Right lobe of liver (tissue), 6 donors: ENCODE measurements around the gene PRPF38B. TPM values are rescaled to one million over a fixed set of nuclear protein-coding genes. Genes with fewer than 3 reads are reported as not detected.
"Not testable (repeated sequence)": the region's sequence is repeated elsewhere in the genome, so short reads cannot be mapped to it uniquely, and the experiment has no call there.

ENCODE experiments used
- ATAC-seq, 4 donors: fragments of 200-7000 bp; cut with Tn5 transposase; one replicate each; pipeline ENCODE4 v1.9.1; 2020; ENCODE audit warnings: mild to moderate bottlenecking in 4 of 4, moderate library complexity in 4 of 4
- DNase-seq, 3 donors: peaks; one replicate each; pipeline ENCODE4 v3.0.0-alpha.2; 2020
- H3K27ac ChIP-seq, 3 donors: fragments of 200-600 bp; one replicate each; pipeline ENCODE4 v1.8.0; 2022
- H3K27me3 ChIP-seq, 2 donors: fragments of 200-600 bp; one replicate each; pipeline ENCODE4 v1.8.0; 2022
- H3K36me3 ChIP-seq, 4 donors: fragments of 200-600 bp; sonication (generic) in 1 of 4; one replicate each; pipeline versions ENCODE4 v1.5.1 to v1.8.0; 2017 to 2022; ENCODE audit warnings: control low read depth in 1 of 4
- H3K4me1 ChIP-seq, 4 donors: fragments of 200-600 bp; sonication (generic) in 1 of 4; one replicate each; pipeline versions ENCODE4 v1.5.1 to v1.8.0; 2017 to 2022; ENCODE audit warnings: control low read depth in 1 of 4
- H3K4me3 ChIP-seq, 3 donors: fragments of 200-600 bp; one replicate each; pipeline ENCODE4 v1.8.0; 2022
- H3K9me3 ChIP-seq, 4 donors: fragments of 200-600 bp; sonication (generic) in 1 of 4; one replicate each; pipeline versions ENCODE4 v1.5.1 to v1.8.0; 2017 to 2022; ENCODE audit warnings: control low read depth in 1 of 4
- CTCF ChIP-seq, 4 donors: fragments of 200-600 bp in 3 of 4; fragments of 450-650 bp in 1 of 4; IDR thresholded peaks; one replicate each; pipeline versions ENCODE4 v1.5.1 to v1.8.0; 2016 to 2022; ENCODE audit warnings: antibody characterized with exemption in 4 of 4, mild to moderate bottlenecking in 2 of 4
- POLR2A ChIP-seq: fragments of 450-650 bp; IDR thresholded peaks from one replicate; pipeline ENCODE4 v1.6.1; 2017; ENCODE audit warnings: antibody characterized with exemption, mild to moderate bottlenecking
- WGBS: methylation state at CpG from one replicate; pipeline ENCODE4 v1.1.6; 2018; ENCODE audit warnings: low coverage, low lambda C conversion rate; ENCODE audit not compliant: insufficient coverage; ENCODE audit errors: missing lambda C conversion rate; 5-methylcytosine and 5-hydroxymethylcytosine counted together
- intact Hi-C, 2 donors: fragments of 100-400 bp; cut with DNase I; formaldehyde crosslinking; loops; one replicate each; pipeline versions ENCODE4 v1.11.2 to v1.14.1; 2022
- total RNA-seq, 6 experiments: library from RNA; depleted of rRNA in 2 of 6; stranded (reverse); fragments of >200 nt in 2 of 6; fragmentation: NEBNext Ultra II Directional in 3 of 6; extraction: Animal tissue kit (Norgen Biotek cat#: 25700) in 3 of 6; gene quantifications; one replicate each; pipeline versions ENCODE4 v1.1.0 to v1.2.4, GENCODE V29; 2016 to 2023
- donor health status: DM: no; HTN: yes; CAD: no.
- donor health status: DM: no; HTN: no; CAD: no.
- donor health status: DM: no; HTN: no; CAD: no.
- donor health status: DM: no; HTN: yes; CAD: no.
- donor health status: DM: no; HTN: yes; CAD: no.

Gene PRPF38B
- total RNA-seq, 6 experiments from 2014 or later: 8.6 to 20.3 (median 12.6) TPM

- no peak for ATAC-seq
- Histone ChIP-seq H3K27ac (no peak overlapping the region), H3K4me3 (no peak overlapping the region), H3K36me3 (no peaks in the 10 kb centered on the region), H3K9me3 (no peaks in the 10 kb centered on the region), H3K4me1 (no peaks in the 10 kb centered on the region), H3K27me3 (no peaks in the 10 kb centered on the region)
- DNase-seq: no peak
- TF ChIP-seq CTCF (IDR thresholded peaks at IDR 0.05): no peak
- no peak for TF ChIP-seq POLR2A
- intact Hi-C loops: no loop called here
- 70% methylated on average over 2 of the region's 2 CpGs for WGBS
These were observed 27.0 kb upstream of the PRPF38B start for GRCh38 chr1:108665067-108665466.

- no peaks in the 10 kb centered on the region for H3K36me3 ChIP-seq
- DNase-seq (no peak), ATAC-seq (no peak)
- TF ChIP-seq POLR2A: no peak
- TF ChIP-seq CTCF (IDR thresholded peaks at IDR 0.05): no peak
- 13% methylated on average over 1 of the region's 1 CpG for WGBS
- no peak overlapping the region for H3K27ac ChIP-seq
- no peaks in the 10 kb centered on the region for H3K4me1 ChIP-seq
- no peak overlapping the region for H3K4me3 ChIP-seq
- intact Hi-C loops: no loop called here
- no peaks in the 10 kb centered on the region for H3K9me3 ChIP-seq
- no peaks in the 10 kb centered on the region for H3K27me3 ChIP-seq
These were observed 26.3 kb upstream of the PRPF38B start for GRCh38 chr1:108665771-108666170.

- H3K36me3 ChIP-seq, H3K4me3 ChIP-seq, H3K9me3 ChIP-seq, H3K27ac ChIP-seq, DNase-seq, H3K27me3 ChIP-seq, H3K4me1 ChIP-seq, ATAC-seq, intact Hi-C loops: not testable (repeated sequence)
- 90% methylated on average over 2 of the region's 28 CpGs for WGBS
These were observed 24.7 kb upstream of the PRPF38B start for GRCh38 chr1:108667422-108667821.

- H3K27ac ChIP-seq: no peak overlapping the region
- no peaks in the 10 kb centered on the region for H3K27me3 ChIP-seq
- H3K9me3 ChIP-seq: no peaks in the 10 kb centered on the region
- intact Hi-C loops: no loop called here
- no peak for TF ChIP-seq CTCF (IDR thresholded peaks at IDR 0.05)
- TF ChIP-seq POLR2A: no peak
- no peak overlapping the region for H3K4me3 ChIP-seq
- DNase-seq (no peak), ATAC-seq (no peak)
- no peaks in the 10 kb centered on the region for H3K36me3 ChIP-seq
- no peaks in the 10 kb centered on the region for H3K4me1 ChIP-seq
These were observed 23.3 kb upstream of the PRPF38B start for GRCh38 chr1:108668777-108669176.

- ATAC-seq (no peak), DNase-seq (no peak)
- intact Hi-C loops: no loop called here
- Histone ChIP-seq H3K27me3 (no peaks in the 10 kb centered on the region), H3K27ac (no peak overlapping the region), H3K4me3 (no peak overlapping the region), H3K9me3 (no peaks in the 10 kb centered on the region), H3K36me3 (no peaks in the 10 kb centered on the region), H3K4me1 (no peaks in the 10 kb centered on the region)
- 39% methylated on average over 5 of the region's 7 CpGs for WGBS
- no peak for TF ChIP-seq POLR2A
- TF ChIP-seq CTCF (IDR thresholded peaks at IDR 0.05): no peak
These were observed 22.4 kb upstream of the PRPF38B start for GRCh38 chr1:108669679-108670078.
